Ishikawa (cell line): ENCODE measurements around the gene PTPRD.

ENCODE experiments used
- EGR1 ChIP-seq: IDR thresholded peaks from 2 replicates; pipeline ENCODE4 v1.6.1; 2012
- RAD21 ChIP-seq: IDR thresholded peaks from 2 replicates; pipeline ENCODE4 v1.6.1; 2012; ENCODE audit warnings: low read depth
- TAF1 ChIP-seq: IDR thresholded peaks from 2 replicates; pipeline ENCODE4 v1.6.1; 2012; ENCODE audit warnings: low read depth, mild to moderate bottlenecking
- TEAD4 ChIP-seq: IDR thresholded peaks from 2 replicates; pipeline ENCODE4 v1.6.1; 2012
- ZBTB7A ChIP-seq: IDR thresholded peaks from 2 replicates; pipeline ENCODE4 v1.6.1; 2012; ENCODE audit warnings: low read depth

GRCh38 chr9:8817335-8817734 is 1795.5 kb downstream of the PTPRD start:
- TF ChIP-seq ZBTB7A (no peak), TEAD4 (no peak), RAD21 (no peak), EGR1 (no peak), TAF1 (no peak)
